ENCODE data around the gene FMN2. TPM values are rescaled to one million over a fixed set of nuclear protein-coding genes. Genes with fewer than 3 reads are reported as not detected.
"Not testable (repeated sequence)": the region's sequence is repeated elsewhere in the genome, so short reads cannot be mapped to it uniquely, and the experiment has no call there.

FMN2 gene
- total RNA-seq, 2 experiments from 2014 or later, result not detected

- H3K4me3 Mint-ChIP-seq, result no peak overlapping the region
- no peaks in the 10 kb centered on the region for H3K36me3 Mint-ChIP-seq (ENCODE audit: low read depth)
- no peak overlapping the region for H3K27ac Mint-ChIP-seq
- H3K9me3 Mint-ChIP-seq, result no peaks in the 10 kb centered on the region
- no peaks in the 10 kb centered on the region for H3K4me1 Mint-ChIP-seq
- DNase-seq, result no peak
- POLR2A ChIA-PET, result no interaction called here
- CTCF ChIA-PET, result no interaction called here
- no peaks in the 10 kb centered on the region for H3K27me3 Mint-ChIP-seq
These were observed 218.1 kb downstream of the FMN2 start for GRCh38 chr1:240309769-240310168.

- ChIA-PET POLR2A (no interaction called here), CTCF (no interaction called here)
- no peak for DNase-seq
- Mint-ChIP-seq H3K36me3 (ENCODE audit: low read depth) (no peaks in the 10 kb centered on the region), H3K4me3 (no peak overlapping the region), H3K4me1 (no peaks in the 10 kb centered on the region), H3K9me3 (no peaks in the 10 kb centered on the region), H3K27ac (no peak overlapping the region), H3K27me3 (no peaks in the 10 kb centered on the region)
These were observed 218.7 kb downstream of the FMN2 start for GRCh38 chr1:240310226-240310925.

GRCh38 chr1:240312872-240313271 is 221.2 kb downstream of the FMN2 start:
- H3K27ac Mint-ChIP-seq, result no peak overlapping the region
- H3K9me3 Mint-ChIP-seq, result peaks cover 4% of the 10 kb centered on the region
- DNase-seq, result no peak
- H3K27me3 Mint-ChIP-seq, result no peaks in the 10 kb centered on the region
- ChIA-PET CTCF (interaction anchor here (0.5 kb wide), 1 partner anchor 70 kb away, joined by 3 read pairs; no protein-coding TSS in a partner anchor), POLR2A (no interaction called here)
- H3K4me1 Mint-ChIP-seq, result no peaks in the 10 kb centered on the region
- no peaks in the 10 kb centered on the region for H3K36me3 Mint-ChIP-seq (ENCODE audit: low read depth)
- H3K4me3 Mint-ChIP-seq, result no peak overlapping the region

- Mint-ChIP-seq H3K27ac (no peak overlapping the region), H3K9me3 (peaks cover 8% of the 10 kb centered on the region), H3K4me1 (no peaks in the 10 kb centered on the region), H3K27me3 (no peaks in the 10 kb centered on the region), H3K36me3 (ENCODE audit: low read depth) (no peaks in the 10 kb centered on the region), H3K4me3 (no peak overlapping the region)
- ChIA-PET POLR2A (no interaction called here), CTCF (no interaction called here)
- DNase-seq, result no peak
These were observed 223.4 kb downstream of the FMN2 start for GRCh38 chr1:240314845-240315801.

- Mint-ChIP-seq H3K27me3 (no peaks in the 10 kb centered on the region), H3K4me3 (no peak overlapping the region), H3K4me1 (no peaks in the 10 kb centered on the region), H3K27ac (no peak overlapping the region), H3K36me3 (ENCODE audit: low read depth) (no peaks in the 10 kb centered on the region), H3K9me3 (peaks cover 12% of the 10 kb centered on the region)
- no peak for DNase-seq
- ChIA-PET POLR2A (no interaction called here), CTCF (no interaction called here)
These were observed 228.3 kb downstream of the FMN2 start for GRCh38 chr1:240319998-240320397.

- H3K36me3 Mint-ChIP-seq (ENCODE audit: low read depth), result no peaks in the 10 kb centered on the region
- no peak overlapping the region for H3K4me3 Mint-ChIP-seq
These were observed 229.0 kb downstream of the FMN2 start for GRCh38 chr1:240320659-240321058.

GRCh38 chr1:240322943-240323342 is 231.3 kb downstream of the FMN2 start:
- Mint-ChIP-seq H3K27me3 (no peaks in the 10 kb centered on the region), H3K27ac (no peak overlapping the region), H3K9me3 (peaks cover 8% of the 10 kb centered on the region), H3K4me1 (no peaks in the 10 kb centered on the region), H3K36me3 (ENCODE audit: low read depth) (no peaks in the 10 kb centered on the region), H3K4me3 (no peak overlapping the region)
- no peak for DNase-seq
- POLR2A ChIA-PET, result no interaction called here
- CTCF ChIA-PET, result no interaction called here

More at GRCh38 chr1:240320659-240321058, 229.0 kb downstream of the FMN2 start:
- H3K9me3 Mint-ChIP-seq, result peaks cover 12% of the 10 kb centered on the region
- H3K4me1 Mint-ChIP-seq, result no peaks in the 10 kb centered on the region
- no peaks in the 10 kb centered on the region for H3K27me3 Mint-ChIP-seq
- ChIA-PET CTCF (no interaction called here), POLR2A (no interaction called here)
- DNase-seq, result no peak
- no peak overlapping the region for H3K27ac Mint-ChIP-seq

- H3K4me3 Mint-ChIP-seq; H3K27ac Mint-ChIP-seq; H3K9me3 Mint-ChIP-seq; DNase-seq; POLR2A ChIA-PET; CTCF ChIA-PET; H3K36me3 Mint-ChIP-seq (ENCODE audit: low read depth); H3K27me3 Mint-ChIP-seq; H3K4me1 Mint-ChIP-seq: not testable (repeated sequence)
These were observed 236.7 kb downstream of the FMN2 start for GRCh38 chr1:240328382-240328781.

- H3K36me3 Mint-ChIP-seq (ENCODE audit: low read depth), result no peaks in the 10 kb centered on the region
- CTCF ChIA-PET, result no interaction called here
- no peaks in the 10 kb centered on the region for H3K4me1 Mint-ChIP-seq
These were observed 237.8 kb downstream of the FMN2 start for GRCh38 chr1:240329443-240329842.

GRCh38 chr1:240332672-240333071 is 241.0 kb downstream of the FMN2 start:
- Mint-ChIP-seq H3K27ac (no peak overlapping the region), H3K9me3 (no peaks in the 10 kb centered on the region), H3K27me3 (no peaks in the 10 kb centered on the region), H3K36me3 (ENCODE audit: low read depth) (no peaks in the 10 kb centered on the region), H3K4me3 (no peak overlapping the region), H3K4me1 (no peaks in the 10 kb centered on the region)
- CTCF ChIA-PET, result no interaction called here
- no peak for DNase-seq
- POLR2A ChIA-PET, result no interaction called here

More at GRCh38 chr1:240329443-240329842, 237.8 kb downstream of the FMN2 start:
- POLR2A ChIA-PET, result no interaction called here
- no peaks in the 10 kb centered on the region for H3K9me3 Mint-ChIP-seq
- H3K27me3 Mint-ChIP-seq, result no peaks in the 10 kb centered on the region
- no peak overlapping the region for H3K4me3 Mint-ChIP-seq
- DNase-seq, result no peak
- no peak overlapping the region for H3K27ac Mint-ChIP-seq

- Mint-ChIP-seq H3K36me3 (ENCODE audit: low read depth) (no peaks in the 10 kb centered on the region), H3K4me3 (no peak overlapping the region), H3K9me3 (no peaks in the 10 kb centered on the region), H3K27me3 (no peaks in the 10 kb centered on the region), H3K27ac (no peak overlapping the region), H3K4me1 (no peaks in the 10 kb centered on the region)
- no peak for DNase-seq
- POLR2A ChIA-PET, result no interaction called here
- CTCF ChIA-PET, result no interaction called here
These were observed 246.1 kb downstream of the FMN2 start for GRCh38 chr1:240337781-240338180.

GRCh38 chr1:240338837-240339236 is 247.2 kb downstream of the FMN2 start:
- Mint-ChIP-seq H3K4me1 (no peaks in the 10 kb centered on the region), H3K36me3 (ENCODE audit: low read depth) (no peaks in the 10 kb centered on the region), H3K27me3 (no peaks in the 10 kb centered on the region), H3K4me3 (no peak overlapping the region), H3K9me3 (no peaks in the 10 kb centered on the region), H3K27ac (no peak overlapping the region)
- CTCF ChIA-PET, result no interaction called here
- POLR2A ChIA-PET, result no interaction called here
- no peak for DNase-seq

- CTCF ChIA-PET, result no interaction called here
- POLR2A ChIA-PET, result no interaction called here
- Mint-ChIP-seq H3K4me1 (no peaks in the 10 kb centered on the region), H3K36me3 (ENCODE audit: low read depth) (no peaks in the 10 kb centered on the region), H3K27me3 (no peaks in the 10 kb centered on the region), H3K9me3 (no peaks in the 10 kb centered on the region), H3K4me3 (no peak overlapping the region), H3K27ac (no peak overlapping the region)
- no peak for DNase-seq
These were observed 249.9 kb downstream of the FMN2 start for GRCh38 chr1:240341365-240342250.

All from activated CD4-positive, alpha-beta T cell treated with anti-CD3 and anti-CD28 coated beads, Interleukin-2, amount 10 ng/mL, durations not matched to agents 7 days and 5 days (primary cell).